HFF-Myc (cell line): ENCODE measurements around the gene LHX3.

ENCODE experiments used
- DNase-seq: peaks from one replicate; pipeline ENCODE4 v3.0.0-alpha.2; 2011; ENCODE audit warnings: low read depth; ENCODE audit errors: extremely low read depth
- H3K4me3 ChIP-seq: replicated peaks from 2 replicates; pipeline ENCODE4 v1.5.1; 2011; ENCODE audit warnings: low read depth, mild to moderate bottlenecking, control low read depth, low read length
- CTCF ChIP-seq: IDR thresholded peaks from 2 replicates; pipeline ENCODE4 v1.5.1; 2012; ENCODE audit warnings: mild to moderate bottlenecking, low read depth, low read length, control low read depth; ENCODE audit errors: missing control alignments

The LHX3 gene

GRCh38 chr9:136211441-136212344, 6.8 kb upstream of the LHX3 start:
- no peak for DNase-seq
- TF ChIP-seq CTCF: no peak

GRCh38 chr9:136211006-136211405, 6.1 kb upstream of the LHX3 start:
- H3K4me3 ChIP-seq: no peak overlapping the region
- TF ChIP-seq CTCF: no peak
- no peak for DNase-seq

More at GRCh38 chr9:136211441-136212344, 6.8 kb upstream of the LHX3 start:
- no peak overlapping the region for H3K4me3 ChIP-seq

GRCh38 chr9:136210276-136210675, 5.3 kb upstream of the LHX3 start:
- TF ChIP-seq CTCF: no peak
- no peak for DNase-seq
- H3K4me3 ChIP-seq: no peak overlapping the region

GRCh38 chr9:136209786-136210185, 4.9 kb upstream of the LHX3 start:
- TF ChIP-seq CTCF: no peak
- no peak overlapping the region for H3K4me3 ChIP-seq
- DNase-seq: no peak

GRCh38 chr9:136209232-136209631, 4.3 kb upstream of the LHX3 start:
- no peak for DNase-seq
- TF ChIP-seq CTCF: no peak
- no peak overlapping the region for H3K4me3 ChIP-seq

- no peak overlapping the region for H3K4me3 ChIP-seq
- DNase-seq: no peak
- TF ChIP-seq CTCF: no peak
These were observed 3.7 kb upstream of the LHX3 start for GRCh38 chr9:136208675-136209074.
